H1 (cell line): Measurements from ENCODE around the gene RANBP6. TPM values are rescaled to one million over a fixed set of nuclear protein-coding genes. Genes with fewer than 3 reads are reported as not detected.

ENCODE experiments used
- CTCF ChIA-PET: fragments of 300-600 bp; sonication (Branson Sonifier 250); formaldehyde crosslinking; loops from one replicate; lab custom pipeline; 2021; ENCODE audit not compliant: partially characterized antibody; lab: Charles Lee
- POLR2A ChIA-PET: fragments of 300-600 bp; sonication (Branson Sonifier 250); formaldehyde crosslinking; loops from one replicate; lab custom pipeline; 2021; ENCODE audit warnings: inconsistent platforms; ENCODE audit not compliant: partially characterized antibody; lab: Charles Lee
- DNase-seq, 2 experiments: peaks; one replicate each; pipeline versions ENCODE4 v3.0.0 to v3.0.0-alpha.2; 2010 to 2022; ENCODE audit warnings: low spot score in 2 of 2, low read depth in 1 of 2, mixed read lengths in 1 of 2
- FAIRE-seq: peaks from 2 replicates; lab custom pipeline; 2011; peaks lifted over from hg19 to GRCh38; lab: Jason Lieb, UNC
- H2AFZ ChIP-seq: 2 replicates; pipeline ENCODE4 v1.8.1; 2012; ENCODE audit warnings: low read length, inconsistent platforms
- H2AK5ac ChIP-seq: 2 replicates; pipeline ENCODE4 v1.6.1; 2013; ENCODE audit warnings: low read depth, low read length
- H2BK120ac ChIP-seq: replicated peaks from 2 replicates; pipeline ENCODE3; 2013; ENCODE audit warnings: low read depth, low read length, inconsistent platforms
- H2BK12ac ChIP-seq: 2 replicates; pipeline ENCODE4 v1.6.1; 2013; ENCODE audit warnings: low read depth, low read length
- H2BK15ac ChIP-seq: 2 replicates; pipeline ENCODE4 v1.6.1; 2013; ENCODE audit warnings: low read length
- H2BK20ac ChIP-seq: 2 replicates; pipeline ENCODE4 v1.6.1; 2013; ENCODE audit warnings: low read length
- H2BK5ac ChIP-seq: 2 replicates; pipeline ENCODE4 v1.6.1; 2013; ENCODE audit warnings: low read depth, low read length
- H3K14ac ChIP-seq: 2 replicates; pipeline ENCODE4 v1.6.1; 2013; ENCODE audit warnings: inconsistent platforms; ENCODE audit not compliant: insufficient read length
- H3K18ac ChIP-seq: 2 replicates; pipeline ENCODE4 v1.6.1; 2013; ENCODE audit warnings: low read length; ENCODE audit errors: extremely low read depth
- H3K23ac ChIP-seq: 2 replicates; pipeline ENCODE4 v1.6.1; 2013; ENCODE audit warnings: inconsistent platforms; ENCODE audit not compliant: insufficient read length
- H3K23me2 ChIP-seq: 2 replicates; pipeline ENCODE4 v1.6.1; 2013; ENCODE audit warnings: low read depth, low read length
- H3K27ac ChIP-seq: 2 replicates; pipeline ENCODE4 v1.6.1; 2011; ENCODE audit warnings: low read depth, low read length, inconsistent platforms
- H3K27me3 ChIP-seq, 4 experiments: replicated peaks in 1 of 4; 1 replicate in 1 of 4; 2 replicates in 3 of 4; pipeline versions ENCODE4 v1.6.1 to v1.8.1; 2011 to 2013; ENCODE audit warnings: low read length in 3 of 4, mild to moderate bottlenecking in 3 of 4, inconsistent platforms in 2 of 4, mixed read lengths in 2 of 4, moderate library complexity in 1 of 4; ENCODE audit not compliant: control insufficient read depth in 3 of 4, insufficient read depth in 3 of 4; ENCODE audit errors: extremely low read depth in 1 of 4
- H3K36me3 ChIP-seq, 4 experiments: 2 replicates each; pipeline versions ENCODE4 v1.6.1 to v1.8.1; 2011 to 2013; ENCODE audit warnings: mild to moderate bottlenecking in 4 of 4, low read length in 3 of 4, moderate library complexity in 2 of 4, control low read depth in 1 of 4, inconsistent platforms in 1 of 4; ENCODE audit not compliant: insufficient read depth in 4 of 4, control insufficient read depth in 2 of 4
- H3K4ac ChIP-seq: replicated peaks from 2 replicates; pipeline ENCODE3; 2013; ENCODE audit warnings: low read length, low read depth, mixed read lengths, inconsistent platforms; ENCODE audit not compliant: insufficient read length
- H3K4me1 ChIP-seq, 4 experiments: replicated peaks in 1 of 4; 1 replicate in 1 of 4; 2 replicates in 3 of 4; pipeline versions ENCODE4 v1.6.1 to v1.8.1; 2011 to 2013; ENCODE audit warnings: low read length in 3 of 4, inconsistent platforms in 2 of 4, mixed read lengths in 1 of 4; ENCODE audit not compliant: insufficient read depth in 4 of 4, control insufficient read depth in 3 of 4
- H3K4me2 ChIP-seq, 2 experiments: 2 replicates each; pipeline versions ENCODE4 v1.6.1 to v1.8.1; 2011 to 2013; ENCODE audit warnings: low read depth in 2 of 2, low read length in 2 of 2, control low read depth in 1 of 2, inconsistent platforms in 1 of 2, mild to moderate bottlenecking in 1 of 2; ENCODE audit not compliant: insufficient read depth in 1 of 2
- H3K4me3 ChIP-seq, 4 experiments: fragments of 200-600, 300-600 bp in 1 of 4; sonication (generic), shearing (Covaris generic), sonication (Bioruptor Twin) in 1 of 4; 2 replicates each; pipeline versions ENCODE4 v1.5.1 to v1.8.1; 2011 to 2016; ENCODE audit warnings: low read length in 4 of 4, low read depth in 3 of 4, control low read depth in 2 of 4, inconsistent platforms in 2 of 4, mild to moderate bottlenecking in 2 of 4, mixed read lengths in 1 of 4, moderate library complexity in 1 of 4; ENCODE audit not compliant: insufficient read depth in 2 of 4; ENCODE audit errors: extremely low read depth in 1 of 4
- H3K56ac ChIP-seq: replicated peaks from 2 replicates; pipeline ENCODE3; 2013; ENCODE audit warnings: low read depth, mild to moderate bottlenecking, mixed read lengths, low read length, inconsistent platforms; ENCODE audit not compliant: insufficient read length
- H3K79me1 ChIP-seq: 2 replicates; pipeline ENCODE4 v1.6.1; 2013; ENCODE audit warnings: low read depth, low read length, control low read depth
- H3K79me2 ChIP-seq, 2 experiments: 2 replicates each; pipeline versions ENCODE4 v1.6.1 to v1.8.1; 2012 to 2013; ENCODE audit warnings: low read length in 2 of 2, mild to moderate bottlenecking in 2 of 2, inconsistent platforms in 1 of 2; ENCODE audit not compliant: insufficient read depth in 2 of 2, control insufficient read depth in 1 of 2
- H3K9ac ChIP-seq, 4 experiments: replicated peaks in 1 of 4; 1 replicate in 1 of 4; 2 replicates in 3 of 4; pipeline versions ENCODE4 v1.6.1 to v1.8.1; 2011 to 2013; ENCODE audit warnings: low read depth in 3 of 4, low read length in 3 of 4, control low read depth in 2 of 4, mild to moderate bottlenecking in 2 of 4, moderate library complexity in 2 of 4, inconsistent platforms in 1 of 4; ENCODE audit errors: extremely low read depth in 1 of 4
- H3K9me3 ChIP-seq, 2 experiments: 2 replicates each; pipeline versions ENCODE4 v1.6.1 to v1.8.1; 2012 to 2013; ENCODE audit warnings: mild to moderate bottlenecking in 2 of 2, moderate library complexity in 2 of 2, control low read depth in 1 of 2, inconsistent platforms in 1 of 2, low read depth in 1 of 2, low read length in 1 of 2, mixed read lengths in 1 of 2; ENCODE audit not compliant: insufficient read depth in 2 of 2
- H4K20me1 ChIP-seq, 2 experiments: replicated peaks in 1 of 2; 2 replicates each; pipeline versions ENCODE3 to v1.8.1; 2011 to 2013; ENCODE audit warnings: inconsistent platforms in 2 of 2, low read length in 2 of 2, mild to moderate bottlenecking in 1 of 2; ENCODE audit not compliant: insufficient read depth in 2 of 2, control insufficient read depth in 1 of 2
- H4K5ac ChIP-seq: 2 replicates; pipeline ENCODE4 v1.6.1; 2013; ENCODE audit warnings: low read length, low read depth, mixed read lengths, inconsistent platforms; ENCODE audit not compliant: insufficient read length
- H4K8ac ChIP-seq: 2 replicates; pipeline ENCODE4 v1.8.0; 2013; ENCODE audit warnings: mild to moderate bottlenecking, moderate library complexity, low read length, inconsistent platforms; ENCODE audit not compliant: insufficient read depth; ENCODE audit errors: extremely low read depth
- H4K91ac ChIP-seq: replicated peaks from 2 replicates; pipeline ENCODE3; 2013; ENCODE audit warnings: low read length, mixed read lengths, inconsistent platforms; ENCODE audit not compliant: insufficient read length
- BACH1 ChIP-seq: IDR thresholded peaks from 2 replicates; pipeline ENCODE4 v1.6.1; 2012; ENCODE audit warnings: low read length, improper control_type of control experiment
- TEAD4 ChIP-seq: IDR thresholded peaks from 2 replicates; pipeline ENCODE4 v1.6.1; 2012; ENCODE audit warnings: low read depth, low read length, inconsistent platforms, mixed read lengths
- WGBS, 2 experiments: shearing (Covaris generic) in 1 of 2; methylation state at CpG; one replicate each; pipeline versions ENCODE4 v1.1.6 to v1.1.7; 2013 to 2015; ENCODE audit warnings: low lambda C conversion rate in 2 of 2, mixed read lengths in 2 of 2, inconsistent platforms in 1 of 2, low coverage in 1 of 2, missing lambda C conversion rate in 1 of 2; ENCODE audit not compliant: insufficient replicate concordance in 2 of 2, insufficient coverage in 1 of 2, insufficient read length in 1 of 2; ENCODE audit errors: extremely low coverage in 1 of 2, missing lambda C conversion rate in 1 of 2; 5-methylcytosine and 5-hydroxymethylcytosine counted together
- polyA plus RNA-seq, 7 experiments: library from polyadenylated mRNA; depleted of rRNA in 3 of 7; stranded (reverse) in 5 of 7; unstranded in 2 of 7; fragments of >200 nt in 5 of 7; fragments of 200-250 nt in 2 of 7; gene quantifications; 1 replicate in 5 of 7; 2 replicates in 1 of 7; 4 replicates in 1 of 7; pipeline versions ENCODE4 v1.2.1 to v1.2.3, GENCODE V29; 2011 to 2013; ENCODE audit warnings: missing spikeins in 2 of 7, mixed read lengths in 2 of 7
- total RNA-seq: library from RNA; stranded (reverse); fragmentation: NEBNext Ultra II Directional; extraction: Animal tissue kit (Norgen Biotek cat#: 25700); gene quantifications from 2 replicates; pipeline ENCODE4 v1.2.1, GENCODE V29; 2021

Gene RANBP6
- total and polyA plus RNA-seq, 2 of the 8 experiments (the other 6 are each of a cell fraction or from before 2014, with no cell fraction given), result 5.7 to 18.8 TPM

- Histone ChIP-seq H3K56ac (no peak overlapping the region), H3K79me2 (no peaks in the 10 kb centered on the region), H2BK12ac (no peak overlapping the region), H3K9ac (no peak overlapping the region), H3K79me1 (no peaks in the 10 kb centered on the region), H3K27me3 (no peaks in the 10 kb centered on the region), H4K5ac (no peak overlapping the region), H4K8ac (no peak overlapping the region), H3K36me3 (no peaks in the 10 kb centered on the region), H3K14ac (no peak overlapping the region), H2BK120ac (no peak overlapping the region), H3K9me3 (no peaks in the 10 kb centered on the region), H3K23ac (no peak overlapping the region), H4K91ac (no peak overlapping the region), H3K18ac (no peak overlapping the region), H3K4ac (no peak overlapping the region), H3K27ac (no peak overlapping the region), H4K20me1 (no peaks in the 10 kb centered on the region), H3K4me3 (no peak overlapping the region), H3K23me2 (no peaks in the 10 kb centered on the region; the same call in 1 of the 2 replicates), H3K4me1 (0 out of 7 replicates have a peak, but pooled peaks cover 0 to 4% (median 0%) of the 10 kb centered on the region in 4 experiments), H2BK20ac (no peak overlapping the region), H2BK15ac (no peak overlapping the region), H2BK5ac (no peak overlapping the region), H3K4me2 (no peak overlapping the region), H2AFZ (no peak overlapping the region), H2AK5ac (no peak overlapping the region)
- FAIRE-seq (no peak), DNase-seq (no peak)
- POLR2A ChIA-PET, result no interaction called here
- CTCF ChIA-PET, result interaction anchor here (0.6 to 3.2 kb wide), 8 partner anchors 10 to 254 kb away, joined by 3 to 17 read pairs (median 9); no protein-coding TSS in a partner anchor
- WGBS, 2 experiments, result 77% methylated on average over 3 of the region's 3 CpGs; no CpG with 5 or more reads in 1 of the 2 experiments
- TF ChIP-seq TEAD4 (no peak), BACH1 (no peak)
Observed at GRCh38 chr9:6055666-6056065, 40.2 kb upstream of the RANBP6 start.
